GM12801 (cell line): ENCODE results near the gene ESRP2.

Source experiments
- CTCF ChIP-seq: IDR thresholded peaks from one replicate; pipeline ENCODE4 v1.5.1; 2011; ENCODE audit warnings: control low read depth; ENCODE audit not compliant: insufficient read length; ENCODE audit errors: extremely low read depth

Gene ESRP2

GRCh38 chr16:68270353-68270752, 34.4 kb upstream of the ESRP2 start:
- no peak for TF ChIP-seq CTCF

- TF ChIP-seq CTCF = no peak
Measured at GRCh38 chr16:68269793-68270192, 33.9 kb upstream of the ESRP2 start.

- no peak for TF ChIP-seq CTCF
Measured at GRCh38 chr16:68267612-68268405, 31.9 kb upstream of the ESRP2 start.

GRCh38 chr16:68265078-68265920, 29.4 kb upstream of the ESRP2 start:
- no peak for TF ChIP-seq CTCF

GRCh38 chr16:68264128-68265077, 28.5 kb upstream of the ESRP2 start, which contains the start of gene SLC7A6:
TSS of gene SLC7A6 (plus strand) at chr16:68264526. CDS start at chr16:68274727, 10,201 bp downstream.
- no peak for TF ChIP-seq CTCF

- no peak for TF ChIP-seq CTCF
Measured at GRCh38 chr16:68263559-68264127, 27.7 kb upstream of the ESRP2 start.
